Loucy (cell line): ENCODE measurements around the gene TXLNB.
A peak's percentile ranks its signal among the peaks of the same experiment; 100 is the strongest.

Experiments used
- H2AFZ ChIP-seq: fragments of 200-600 bp; sonication (generic); 2 replicates; pipeline ENCODE4 v1.6.0; 2016; ENCODE audit warnings: antibody characterized with exemption, mild to moderate bottlenecking, low read length, moderate library complexity
- H3F3A ChIP-seq: fragments of 200-600 bp; 2 replicates; pipeline ENCODE4 v1.6.0; 2016; ENCODE audit warnings: antibody characterized with exemption, low read depth, mild to moderate bottlenecking
- H3K27me3 ChIP-seq: fragments of 200-600 bp; sonication (generic); 2 replicates; pipeline ENCODE4 v1.6.1; 2014; ENCODE audit warnings: low read length, mild to moderate bottlenecking; ENCODE audit not compliant: insufficient read depth, poor library complexity, severe bottlenecking
- H3K36me3 ChIP-seq: fragments of 200-600 bp; sonication (generic); 2 replicates; pipeline ENCODE4 v1.6.1; 2016; ENCODE audit warnings: low read length; ENCODE audit not compliant: insufficient read depth
- H3K4me1 ChIP-seq: fragments of 200-600 bp; sonication (generic); 2 replicates; pipeline ENCODE4 v1.5.1; 2014; ENCODE audit warnings: low read length, mild to moderate bottlenecking; ENCODE audit not compliant: insufficient read depth, poor library complexity, severe bottlenecking
- H3K4me2 ChIP-seq: fragments of 200-600 bp; sonication (generic); 2 replicates; pipeline ENCODE4 v1.6.0; 2014; ENCODE audit warnings: antibody characterized with exemption, low read length, low read depth, mild to moderate bottlenecking; ENCODE audit not compliant: poor library complexity, severe bottlenecking
- H3K4me3 ChIP-seq: fragments of 200-600 bp; sonication (generic); 2 replicates; pipeline ENCODE4 v1.5.1; 2014; ENCODE audit warnings: low read length, mild to moderate bottlenecking, mixed read lengths; ENCODE audit not compliant: poor library complexity, severe bottlenecking
- H3K79me2 ChIP-seq: fragments of 200-600 bp; sonication (generic); 2 replicates; pipeline ENCODE4 v1.6.1; 2014; ENCODE audit warnings: low read length; ENCODE audit not compliant: insufficient read depth
- H3K9ac ChIP-seq: fragments of 200-600 bp; sonication (generic); 2 replicates; pipeline ENCODE4 v1.6.0; 2014; ENCODE audit warnings: mild to moderate bottlenecking, low read depth, low read length, moderate library complexity; ENCODE audit not compliant: poor library complexity, severe bottlenecking
- H3K9me2 ChIP-seq: fragments of 200-600 bp; sonication (generic); replicated peaks from 2 replicates; pipeline ENCODE4 v1.6.1; 2016; ENCODE audit warnings: low read depth, low read length, mixed read lengths
- H3K9me3 ChIP-seq: fragments of 200-600 bp; sonication (generic); 2 replicates; pipeline ENCODE4 v1.6.1; 2014; ENCODE audit warnings: mild to moderate bottlenecking, antibody characterized with exemption, low read length, low read depth; ENCODE audit not compliant: insufficient read depth
- H4K20me1 ChIP-seq: fragments of 200-600 bp; sonication (generic); 2 replicates; pipeline ENCODE4 v1.6.0; 2014; ENCODE audit warnings: antibody characterized with exemption, low read length, mild to moderate bottlenecking; ENCODE audit not compliant: insufficient read depth, poor library complexity, severe bottlenecking
- CTCF ChIP-seq: fragments of 200-600 bp; sonication (generic); conservative IDR thresholded peaks from 2 replicates; pipeline ENCODE4 v1.5.1; 2014; ENCODE audit warnings: mild to moderate bottlenecking, antibody characterized with exemption, low read length
- EZH2phosphoT487 ChIP-seq: fragments of 200-600 bp; IDR thresholded peaks from 2 replicates; pipeline ENCODE4 v1.6.1; 2018; ENCODE audit warnings: antibody characterized with exemption, mild to moderate bottlenecking, moderate library complexity, borderline replicate concordance

The TXLNB gene

GRCh38 chr6:139325686-139326085, 33.9 kb upstream of the TXLNB start:
- no peak for TF ChIP-seq CTCF
- no peak for TF ChIP-seq EZH2phosphoT487
- Histone ChIP-seq H3K4me2 (peak overlapping the region; percentile 50), H3F3A (no peaks in the 10 kb centered on the region), H3K4me3 (peak overlapping the region; percentile 22), H4K20me1 (no peaks in the 10 kb centered on the region), H3K9ac (peak overlapping the region; percentile 17), H3K27me3 (no peaks in the 10 kb centered on the region), H3K9me2 (no peaks in the 10 kb centered on the region), H3K4me1 (peaks cover 13% of the 10 kb centered on the region), H2AFZ (peak overlapping the region; percentile 77), H3K36me3 (no peaks in the 10 kb centered on the region), H3K79me2 (no peaks in the 10 kb centered on the region), H3K9me3 (no peaks in the 10 kb centered on the region)

- Histone ChIP-seq H3K27me3 (no peaks in the 10 kb centered on the region), H4K20me1 (no peaks in the 10 kb centered on the region), H3K36me3 (no peaks in the 10 kb centered on the region), H3K4me2 (peak overlapping the region; percentile 50), H3K9me2 (no peaks in the 10 kb centered on the region), H3K9me3 (no peaks in the 10 kb centered on the region), H2AFZ (peak overlapping the region; percentile 77; the same call in 1 of the 2 replicates), H3K9ac (peak overlapping the region; percentile 17), H3K4me1 (peaks cover 13% of the 10 kb centered on the region), H3K79me2 (no peaks in the 10 kb centered on the region), H3F3A (peaks cover 5% of the 10 kb centered on the region; the same call in 1 of the 2 replicates), H3K4me3 (peak overlapping the region; percentile 22)
- TF ChIP-seq EZH2phosphoT487 (no peak), CTCF (no peak)
Observed at GRCh38 chr6:139325125-139325524, 33.3 kb upstream of the TXLNB start.

- no peaks in the 10 kb centered on the region for H3K9me2 ChIP-seq
- peaks cover 5% of the 10 kb centered on the region; the same call in 1 of the 2 replicates for H3F3A ChIP-seq
- peaks cover 13% of the 10 kb centered on the region for H3K4me1 ChIP-seq
- H3K79me2 ChIP-seq: no peaks in the 10 kb centered on the region
- no peak overlapping the region for H3K4me2 ChIP-seq
- H3K9me3 ChIP-seq: no peaks in the 10 kb centered on the region
- H4K20me1 ChIP-seq: no peaks in the 10 kb centered on the region
- no peaks in the 10 kb centered on the region for H3K27me3 ChIP-seq
- H3K9ac ChIP-seq: no peak overlapping the region
- no peak overlapping the region for H2AFZ ChIP-seq
- TF ChIP-seq CTCF: no peak
- no peak for TF ChIP-seq EZH2phosphoT487
- no peak overlapping the region for H3K4me3 ChIP-seq
- H3K36me3 ChIP-seq: no peaks in the 10 kb centered on the region
Observed at GRCh38 chr6:139324301-139324555, 32.4 kb upstream of the TXLNB start.
